HPDE6-E6E7 (cell line): ENCODE results near the gene ABTB1.
"Not testable (repeated sequence)": the region's sequence is repeated elsewhere in the genome, so short reads cannot be mapped to it uniquely, and the experiment has no call there.

ENCODE experiments used
- DNase-seq: peaks from one replicate; pipeline ENCODE4 v3.0.0; 2011; ENCODE audit warnings: missing footprints; ENCODE audit errors: extremely low spot score

ABTB1 gene

DNA sequence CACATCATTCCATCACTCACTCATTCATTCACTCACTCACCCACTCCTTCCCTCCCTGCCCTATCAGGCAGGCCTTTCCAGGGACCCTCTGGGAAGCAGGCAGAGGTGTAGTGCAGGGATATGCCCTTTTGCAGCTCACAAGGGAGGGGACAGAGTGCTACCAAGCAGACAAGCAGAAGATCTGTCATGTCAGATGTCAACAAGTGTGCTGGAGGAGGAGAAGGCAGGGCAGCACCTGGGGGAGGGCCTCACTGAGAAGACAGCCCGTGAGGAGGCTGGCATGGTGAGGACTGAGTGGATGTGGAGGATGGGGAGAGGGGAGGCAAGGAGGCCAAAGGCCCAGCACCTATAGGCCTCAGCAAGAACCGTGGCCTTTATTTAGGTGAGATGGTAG lies 15.3 kb downstream of the ABTB1 start:
- no peak for DNase-seq

- DNase-seq = no peak
These were observed 15.9 kb downstream of the ABTB1 start for GRCh38 chr3:127688416-127689265.

DNA sequence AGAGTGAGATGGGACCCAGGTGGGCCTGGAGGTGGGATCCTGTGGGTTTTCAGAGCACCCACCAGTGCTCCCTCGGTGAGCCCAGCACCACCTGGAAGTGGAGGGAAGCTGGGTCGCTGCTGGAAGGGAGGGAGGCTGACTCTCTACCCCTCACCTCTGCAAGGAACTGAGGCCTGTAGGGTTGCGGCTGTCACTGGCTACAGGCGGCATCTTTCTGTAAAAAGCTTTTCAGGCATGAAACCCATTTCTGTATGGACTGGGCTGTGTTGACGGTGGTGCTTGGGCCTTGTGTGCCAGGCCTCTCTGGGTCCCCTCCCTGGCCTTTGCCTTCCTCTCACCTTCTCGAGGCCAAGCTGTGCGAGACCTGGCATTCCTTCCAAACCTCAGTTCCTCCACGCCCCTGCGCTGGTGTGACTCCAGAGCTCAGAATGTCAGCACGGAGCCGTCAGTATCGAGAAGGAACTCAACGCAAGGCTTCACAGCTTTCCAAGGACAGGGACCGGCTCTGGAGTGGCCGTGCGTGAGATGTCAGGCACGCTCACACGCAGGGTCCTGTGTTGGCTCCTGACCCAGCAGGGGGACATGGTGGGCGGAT lies 16.6 kb downstream of the ABTB1 start:
- DNase-seq = no peak

DNA sequence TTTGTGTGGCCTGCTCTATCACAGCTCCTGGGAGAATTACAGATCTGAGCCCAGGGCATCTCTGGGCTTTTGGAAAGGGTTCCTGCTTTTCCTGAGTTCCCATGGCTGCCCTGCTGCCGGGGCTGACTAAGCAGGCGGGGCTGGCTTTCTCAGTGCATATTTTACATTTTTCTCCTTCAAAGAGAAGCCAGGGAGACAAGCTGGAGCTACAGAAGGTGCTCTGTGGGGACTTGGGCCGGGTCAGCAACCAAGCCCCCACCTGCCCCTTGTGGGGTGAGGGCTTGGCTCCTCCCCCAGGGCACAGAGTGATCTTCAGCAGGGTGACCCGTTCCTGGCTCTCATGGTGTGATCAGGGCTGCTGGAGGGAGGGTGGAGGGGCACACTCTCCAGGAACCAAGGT lies 17.4 kb downstream of the ABTB1 start:
- DNase-seq = no peak

GRCh38 chr3:127690823-127691452 lies 18.2 kb downstream of the ABTB1 start:
- peak; percentile 56 for DNase-seq

GRCh38 chr3:127691489-127691888 lies 18.7 kb downstream of the ABTB1 start:
- no peak for DNase-seq

DNA sequence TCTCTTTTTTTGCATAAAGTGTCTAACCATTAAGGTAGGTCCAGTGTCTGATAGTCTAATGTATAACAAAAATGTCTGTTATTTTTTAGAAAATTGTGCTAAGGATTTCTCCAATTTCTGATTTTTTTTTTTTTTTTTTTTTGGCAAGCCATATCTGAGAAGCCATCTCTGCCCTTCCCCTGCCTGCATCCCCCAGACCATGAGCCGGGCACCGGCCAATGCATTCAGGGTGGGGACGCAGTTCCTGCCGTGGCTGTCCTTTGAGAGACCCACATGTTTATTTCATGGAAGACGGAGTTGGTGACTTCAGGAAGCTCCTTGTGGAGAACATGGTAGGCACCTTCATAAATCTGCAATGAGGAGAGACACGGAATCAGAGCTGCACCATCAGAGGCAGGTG lies 19.2 kb downstream of the ABTB1 start:
- no peak for DNase-seq

DNA sequence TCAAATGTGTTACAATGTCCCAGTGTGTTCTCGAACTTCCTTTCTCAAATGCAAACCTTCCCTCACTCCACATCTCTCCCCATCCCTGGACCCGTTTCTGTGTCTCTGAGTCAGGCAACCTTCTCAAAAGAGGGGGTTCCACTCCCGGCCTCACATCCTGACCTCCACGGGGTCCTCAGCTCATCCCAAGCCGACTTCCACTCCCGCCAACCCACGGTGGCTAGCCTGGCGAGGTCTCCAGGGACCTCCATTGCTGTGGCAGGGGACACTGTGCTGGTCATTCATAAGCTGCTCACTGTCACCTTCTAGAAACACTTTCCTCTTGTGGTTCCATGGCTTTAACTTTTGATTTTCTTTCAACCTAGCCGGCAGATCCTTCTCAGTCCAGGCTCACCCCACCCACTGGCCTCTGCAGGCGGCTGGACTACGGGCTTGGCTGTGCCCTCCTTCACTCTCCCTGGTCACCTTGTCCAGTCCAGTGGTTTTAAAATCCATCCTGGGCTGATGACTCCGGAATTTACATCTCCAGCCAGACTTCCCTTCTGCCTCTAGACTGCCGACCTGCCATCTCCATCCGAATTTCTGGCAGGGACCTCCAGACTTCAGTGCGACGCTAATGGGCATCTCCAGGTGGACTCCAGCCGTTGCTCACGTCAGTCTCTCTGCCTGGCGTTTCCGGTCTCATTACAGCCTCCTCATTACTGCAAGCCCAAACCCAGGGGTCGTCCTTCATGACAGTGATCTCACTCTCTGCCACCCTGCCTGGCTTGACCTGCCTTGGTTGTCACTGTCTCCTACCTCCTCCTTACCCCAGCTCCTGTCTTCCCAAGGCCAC lies 20.0 kb downstream of the ABTB1 start:
- no peak for DNase-seq

GRCh38 chr3:127693336-127693843 lies 20.6 kb downstream of the ABTB1 start:
- DNase-seq = no peak

DNA sequence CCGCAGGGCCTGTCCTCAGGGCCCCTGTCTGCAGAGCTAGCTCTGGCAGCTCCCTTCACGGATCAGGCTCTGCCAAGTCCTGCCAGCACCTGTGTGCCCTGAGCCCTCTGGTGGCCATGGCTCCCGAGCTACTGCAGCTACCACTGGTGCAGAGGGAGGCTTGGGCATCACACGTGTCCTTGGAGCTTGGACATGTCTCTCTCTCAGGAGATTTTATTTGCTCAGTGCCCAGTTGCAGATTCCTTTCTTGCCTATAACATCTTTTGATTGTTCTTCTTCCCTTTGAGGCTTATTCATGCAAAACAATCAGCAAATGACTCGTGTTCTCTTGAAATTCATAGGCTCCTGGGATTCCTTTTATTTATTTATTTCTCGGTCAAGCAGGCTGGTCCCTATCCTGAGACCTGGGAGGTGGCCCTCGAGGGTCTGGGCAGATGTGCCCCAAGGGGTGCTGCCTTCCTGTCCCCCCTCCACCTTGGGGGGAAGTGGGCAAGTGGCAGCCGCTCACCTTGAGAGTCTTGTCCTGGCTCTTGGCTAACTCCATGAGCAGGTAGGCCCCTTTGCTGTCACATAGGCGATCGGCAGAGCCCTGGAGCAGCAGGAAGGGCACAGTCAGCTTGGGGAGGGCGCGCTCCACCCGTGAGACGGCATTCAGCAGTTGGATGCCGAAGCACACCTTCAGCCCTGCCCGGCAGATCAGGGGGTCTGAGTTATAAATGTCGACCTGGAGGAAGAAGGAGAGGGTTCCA lies 21.9 kb downstream of the ABTB1 start:
- DNase-seq = no peak

DNA sequence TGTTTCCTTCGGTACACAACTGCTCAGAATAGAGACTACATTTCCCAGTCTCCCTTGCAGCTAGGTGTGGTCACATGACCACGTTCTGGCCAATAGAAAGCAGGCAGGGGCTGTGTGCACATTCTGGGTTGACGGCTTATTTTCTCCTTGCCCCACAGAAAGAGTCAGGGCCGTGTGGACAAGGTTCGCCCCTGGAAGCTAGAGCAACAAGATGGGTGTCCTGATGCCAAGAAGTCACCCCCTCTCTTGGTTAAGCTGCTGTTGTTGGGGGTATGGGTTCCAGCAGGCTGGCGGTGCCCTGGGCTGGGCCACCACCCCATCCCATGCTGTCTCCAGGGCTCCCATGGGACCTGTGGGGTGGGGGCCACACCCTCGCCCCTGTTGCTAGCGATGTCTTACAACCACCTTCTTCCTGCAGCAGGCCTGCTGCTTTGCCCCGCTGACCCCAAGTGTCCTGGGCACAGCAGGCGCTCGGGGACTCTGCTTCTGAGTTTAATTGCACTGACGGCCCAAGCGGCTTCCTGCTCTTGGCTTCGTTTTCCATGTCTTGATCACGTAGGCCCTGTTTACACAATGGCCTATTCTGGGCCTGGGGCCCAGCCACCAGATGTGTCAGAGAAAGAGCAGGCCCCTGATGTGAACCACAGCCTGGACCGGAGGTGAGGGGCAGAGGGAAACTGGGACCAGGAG lies 24.9 kb downstream of the ABTB1 start:
- no peak for DNase-seq

- DNase-seq = no peak
These were observed 25.5 kb downstream of the ABTB1 start for GRCh38 chr3:127698286-127698685.

DNA sequence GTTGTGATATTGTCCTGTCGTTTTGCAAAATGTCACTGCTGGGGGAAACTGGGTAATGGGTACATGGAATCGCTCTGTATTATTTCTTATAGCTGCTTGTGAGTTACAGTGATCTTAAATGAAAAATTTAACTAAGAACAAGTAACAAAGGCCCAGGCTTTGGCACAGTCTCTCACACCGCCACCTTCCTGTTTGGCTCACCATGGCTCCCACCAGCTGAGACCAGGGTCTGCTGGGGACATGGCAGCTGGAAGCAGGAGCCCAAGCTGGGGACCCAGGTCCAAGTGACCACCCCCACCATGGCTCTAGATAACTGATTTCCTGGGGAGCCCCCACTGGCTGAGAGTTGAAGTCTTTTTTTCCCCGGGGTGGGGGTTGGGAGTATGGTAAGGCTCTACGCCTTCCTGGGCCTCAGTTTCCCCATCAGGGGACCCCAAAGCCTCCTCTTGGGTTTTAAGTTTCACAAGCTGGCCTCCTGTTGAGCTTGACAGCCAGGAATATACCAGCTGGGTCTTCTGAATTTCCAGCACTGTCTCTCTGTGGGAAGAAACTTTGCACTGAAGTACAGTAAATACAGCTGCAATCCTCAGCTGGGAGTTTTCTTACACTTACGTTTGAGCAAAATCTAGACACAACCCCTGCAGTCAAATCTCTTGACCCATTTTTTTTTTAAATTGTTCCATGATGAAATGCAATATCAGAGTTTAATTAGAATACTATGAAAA lies 26.1 kb downstream of the ABTB1 start:
- DNase-seq = no peak

DNA sequence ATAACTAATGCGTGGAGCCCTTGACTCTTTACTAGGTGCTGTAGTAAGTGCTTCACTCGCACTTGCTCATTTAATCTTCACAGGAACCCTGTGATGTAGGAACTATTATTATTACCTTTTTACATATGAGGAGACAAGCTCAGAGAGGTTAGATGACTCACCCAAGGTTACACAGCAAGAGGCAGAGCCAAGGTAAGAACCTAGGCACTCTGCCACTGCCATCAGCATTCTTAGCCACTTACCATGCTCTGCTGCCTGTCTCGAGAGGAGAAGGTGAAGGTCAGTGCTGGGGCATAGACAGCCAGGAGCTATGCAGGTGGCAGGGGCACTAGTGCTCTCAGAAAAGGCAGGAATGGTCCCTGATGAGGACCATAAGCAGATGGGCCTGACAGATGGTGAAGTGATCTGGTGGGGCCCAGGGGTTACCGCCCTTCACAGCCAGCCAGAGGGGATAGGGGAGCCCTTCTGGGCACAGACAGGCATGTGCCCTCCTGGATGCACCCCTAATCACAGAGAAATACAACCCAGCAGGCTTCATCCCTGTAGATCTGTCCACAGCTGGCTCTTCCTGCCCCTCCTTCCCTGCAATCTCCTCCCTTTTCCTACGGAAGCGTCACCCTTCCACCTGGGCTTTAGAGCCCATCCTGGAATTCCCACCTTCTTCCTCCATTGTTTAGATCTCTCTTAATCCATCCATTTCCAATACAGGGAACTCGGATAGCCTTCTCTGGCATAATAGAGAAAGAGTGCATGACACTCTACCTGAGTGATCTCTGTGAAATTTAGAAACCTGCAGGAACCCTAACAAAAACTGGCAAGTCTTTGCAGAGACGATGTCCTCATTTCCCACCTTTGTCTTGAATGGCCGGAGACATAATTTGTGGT lies 26.9 kb downstream of the ABTB1 start:
- DNase-seq = no peak

DNA sequence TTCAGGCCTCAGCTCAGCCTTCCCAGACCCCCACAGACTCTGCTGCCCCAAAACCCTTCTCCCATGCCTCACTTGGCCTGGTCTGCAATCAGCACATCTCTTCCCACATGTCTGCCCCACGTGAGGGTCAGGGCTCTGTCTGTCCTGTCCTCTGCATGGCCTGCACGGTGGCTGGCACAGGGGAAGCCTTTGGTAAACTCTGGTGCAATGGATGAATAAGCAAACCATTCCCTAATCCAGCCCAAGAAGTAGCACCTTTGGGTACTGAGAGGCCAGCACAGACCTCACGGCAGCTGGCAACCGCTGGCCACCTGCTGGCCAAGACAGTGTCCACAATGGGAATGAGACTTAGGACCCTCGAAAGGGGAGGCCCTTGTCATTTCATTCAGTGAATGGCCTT lies 27.7 kb downstream of the ABTB1 start:
- DNase-seq = no peak

DNA sequence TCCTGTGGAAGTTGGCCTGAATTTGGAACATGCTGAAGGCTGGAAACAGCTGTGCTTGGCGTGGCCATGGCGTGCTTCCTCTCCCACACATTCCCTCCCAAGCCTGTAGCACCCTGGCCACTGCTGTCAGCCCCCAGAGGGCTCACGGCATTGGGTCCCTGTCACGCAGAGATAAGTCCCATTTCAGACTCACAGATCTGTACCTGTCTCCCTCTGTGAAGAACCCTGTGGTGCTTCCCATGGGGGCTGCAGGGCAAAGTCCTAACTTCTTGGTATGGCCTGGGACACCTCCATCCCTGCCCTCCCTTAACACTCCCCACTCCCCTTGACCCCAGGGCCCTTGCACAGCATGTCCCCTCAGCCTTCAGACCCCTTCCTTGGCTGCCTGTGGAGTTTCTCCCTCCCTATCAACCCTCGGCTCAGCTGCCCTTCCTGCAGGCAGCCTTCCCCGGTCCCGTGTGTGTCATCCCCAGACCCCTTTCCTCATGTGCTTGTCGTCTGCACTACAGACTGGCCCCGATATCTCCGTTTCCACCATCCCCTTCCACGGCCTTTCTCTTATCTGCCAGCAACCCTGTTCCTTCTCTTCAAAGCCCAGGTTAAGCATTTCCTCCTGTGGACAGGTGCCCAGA lies 28.6 kb downstream of the ABTB1 start:
- no peak for DNase-seq

DNA sequence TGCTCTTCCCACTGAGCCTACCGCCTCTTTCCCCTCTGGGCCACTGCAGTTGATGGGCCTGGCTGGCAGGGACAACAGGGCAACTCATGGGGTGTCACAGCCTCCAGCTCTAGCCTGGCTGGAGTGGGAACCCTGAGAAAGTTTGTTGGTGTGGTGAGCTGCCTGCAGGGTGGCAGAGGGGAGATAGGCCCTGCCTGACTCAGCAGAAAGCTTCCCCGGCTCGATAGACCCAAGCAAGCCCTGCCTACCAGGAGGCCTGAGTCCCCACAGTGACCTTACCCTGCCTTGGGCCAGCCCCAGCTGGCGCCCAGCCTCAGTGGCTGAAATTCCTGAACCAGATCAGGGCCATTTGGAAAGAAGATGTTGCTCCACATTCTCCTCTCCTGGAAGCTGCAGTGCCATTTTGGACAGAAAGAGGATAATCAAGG lies 29.4 kb downstream of the ABTB1 start:
- no peak for DNase-seq

DNA sequence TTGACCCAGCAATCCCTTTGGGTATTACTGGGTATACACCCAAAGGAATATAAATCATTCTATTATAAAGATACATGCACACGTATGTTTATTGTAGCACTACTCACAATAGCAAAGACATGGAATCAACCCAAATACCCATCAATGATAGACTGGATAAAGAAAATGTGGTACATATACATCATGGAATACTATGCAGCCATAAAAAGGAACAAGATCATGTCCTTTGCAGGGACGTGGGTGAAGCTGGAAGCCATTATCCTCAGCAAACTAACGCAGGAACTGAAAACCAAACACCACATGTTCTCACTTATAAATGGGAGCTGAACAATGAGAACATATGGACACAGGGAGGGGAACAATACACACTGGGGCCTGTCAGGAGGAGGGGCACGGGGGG lies 32.1 kb downstream of the ABTB1 start:
- not testable (repeated sequence) for DNase-seq
